ENCODE measurements around the gene MPP4.
"Not testable (repeated sequence)": the region's sequence is repeated elsewhere in the genome, so short reads cannot be mapped to it uniquely, and the experiment has no call there.

MPP4 gene

GRCh38 chr2:201699416-201699815, 972 bp upstream of the MPP4 start:
- Histone ChIP-seq H3K9me3 (ENCODE audit: control insufficient read depth, insufficient read depth, low read length) (no peaks in the 10 kb centered on the region), H3K9ac (ENCODE audit: low read depth, low read length) (no peak overlapping the region), H3K36me3 (ENCODE audit: insufficient read depth, low read length) (peaks cover 5% of the 10 kb centered on the region; the same call in 1 of the 2 replicates), H3K4me1 (ENCODE audit: insufficient read depth, low read length) (peaks cover 21% of the 10 kb centered on the region)

- H3K36me3 ChIP-seq (ENCODE audit: insufficient read depth, low read length): no peaks in the 10 kb centered on the region
- H3K4me1 ChIP-seq (ENCODE audit: insufficient read depth, low read length): peaks cover 21% of the 10 kb centered on the region
- H3K9ac ChIP-seq (ENCODE audit: low read depth, low read length): no peak overlapping the region
- H3K9me3 ChIP-seq (ENCODE audit: control insufficient read depth, insufficient read depth, low read length): no peaks in the 10 kb centered on the region
Observed at GRCh38 chr2:201697899-201698298, 545 bp downstream of the MPP4 start.

- Histone ChIP-seq H3K4me1 (ENCODE audit: insufficient read depth, low read length) (peaks cover 21% of the 10 kb centered on the region), H3K9me3 (ENCODE audit: control insufficient read depth, insufficient read depth, low read length) (no peaks in the 10 kb centered on the region), H3K9ac (ENCODE audit: low read depth, low read length) (no peak overlapping the region), H3K36me3 (ENCODE audit: insufficient read depth, low read length) (no peaks in the 10 kb centered on the region)
Observed at GRCh38 chr2:201696151-201696659, 2.2 kb downstream of the MPP4 start.

- Histone ChIP-seq H3K36me3 (ENCODE audit: insufficient read depth, low read length) (no peaks in the 10 kb centered on the region), H3K4me1 (ENCODE audit: insufficient read depth, low read length) (no peaks in the 10 kb centered on the region), H3K9ac (ENCODE audit: low read depth, low read length) (no peak overlapping the region), H3K9me3 (ENCODE audit: control insufficient read depth, insufficient read depth, low read length) (no peaks in the 10 kb centered on the region)
Observed at GRCh38 chr2:201685156-201685555, 13.3 kb downstream of the MPP4 start.

- no peaks in the 10 kb centered on the region for H3K36me3 ChIP-seq (ENCODE audit: insufficient read depth, low read length)
- H3K9me3 ChIP-seq (ENCODE audit: control insufficient read depth, insufficient read depth, low read length): no peaks in the 10 kb centered on the region
- H3K4me1 ChIP-seq (ENCODE audit: insufficient read depth, low read length): no peaks in the 10 kb centered on the region
- no peak overlapping the region for H3K9ac ChIP-seq (ENCODE audit: low read depth, low read length)
Observed at GRCh38 chr2:201680743-201681142, 17.7 kb downstream of the MPP4 start.

GRCh38 chr2:201678401-201678800, 20.0 kb downstream of the MPP4 start:
- no peaks in the 10 kb centered on the region for H3K9me3 ChIP-seq (ENCODE audit: control insufficient read depth, insufficient read depth, low read length)
- no peaks in the 10 kb centered on the region for H3K36me3 ChIP-seq (ENCODE audit: insufficient read depth, low read length)
- no peaks in the 10 kb centered on the region for H3K4me1 ChIP-seq (ENCODE audit: insufficient read depth, low read length)
- no peak overlapping the region for H3K9ac ChIP-seq (ENCODE audit: low read depth, low read length)

- Histone ChIP-seq H3K36me3 (ENCODE audit: insufficient read depth, low read length) (no peaks in the 10 kb centered on the region), H3K4me1 (ENCODE audit: insufficient read depth, low read length) (no peaks in the 10 kb centered on the region), H3K9ac (ENCODE audit: low read depth, low read length) (no peak overlapping the region), H3K9me3 (ENCODE audit: control insufficient read depth, insufficient read depth, low read length) (no peaks in the 10 kb centered on the region)
Observed at GRCh38 chr2:201675454-201675853, 23.0 kb downstream of the MPP4 start.

GRCh38 chr2:201674794-201675193, 23.6 kb downstream of the MPP4 start:
- H3K4me1 ChIP-seq (ENCODE audit: insufficient read depth, low read length): no peaks in the 10 kb centered on the region
- no peaks in the 10 kb centered on the region for H3K9me3 ChIP-seq (ENCODE audit: control insufficient read depth, insufficient read depth, low read length)
- H3K36me3 ChIP-seq (ENCODE audit: insufficient read depth, low read length): no peaks in the 10 kb centered on the region
- H3K9ac ChIP-seq (ENCODE audit: low read depth, low read length): no peak overlapping the region

- Histone ChIP-seq H3K4me1 (ENCODE audit: insufficient read depth, low read length) (no peaks in the 10 kb centered on the region), H3K9me3 (ENCODE audit: control insufficient read depth, insufficient read depth, low read length) (no peaks in the 10 kb centered on the region), H3K9ac (ENCODE audit: low read depth, low read length) (no peak overlapping the region), H3K36me3 (ENCODE audit: insufficient read depth, low read length) (no peaks in the 10 kb centered on the region)
Observed at GRCh38 chr2:201674298-201674697, 24.1 kb downstream of the MPP4 start.

GRCh38 chr2:201673546-201673945, 24.9 kb downstream of the MPP4 start:
- no peaks in the 10 kb centered on the region for H3K9me3 ChIP-seq (ENCODE audit: control insufficient read depth, insufficient read depth, low read length)
- no peak overlapping the region for H3K9ac ChIP-seq (ENCODE audit: low read depth, low read length)
- no peaks in the 10 kb centered on the region for H3K4me1 ChIP-seq (ENCODE audit: insufficient read depth, low read length)
- H3K36me3 ChIP-seq (ENCODE audit: insufficient read depth, low read length): no peaks in the 10 kb centered on the region

GRCh38 chr2:201671205-201671604, 27.2 kb downstream of the MPP4 start:
- not testable (repeated sequence) for H3K9ac ChIP-seq (ENCODE audit: low read depth, low read length); H3K9me3 ChIP-seq (ENCODE audit: control insufficient read depth, insufficient read depth, low read length); H3K36me3 ChIP-seq (ENCODE audit: insufficient read depth, low read length); H3K4me1 ChIP-seq (ENCODE audit: insufficient read depth, low read length)

GRCh38 chr2:201669865-201670264, 28.6 kb downstream of the MPP4 start:
- H3K4me1 ChIP-seq (ENCODE audit: insufficient read depth, low read length): no peaks in the 10 kb centered on the region
- H3K9ac ChIP-seq (ENCODE audit: low read depth, low read length): no peak overlapping the region
- H3K36me3 ChIP-seq (ENCODE audit: insufficient read depth, low read length): no peaks in the 10 kb centered on the region
- no peaks in the 10 kb centered on the region for H3K9me3 ChIP-seq (ENCODE audit: control insufficient read depth, insufficient read depth, low read length)

- no peaks in the 10 kb centered on the region for H3K36me3 ChIP-seq (ENCODE audit: insufficient read depth, low read length)
Observed at GRCh38 chr2:201668402-201668910, 30.0 kb downstream of the MPP4 start.

GRCh38 chr2:201664334-201664733, 34.1 kb downstream of the MPP4 start:
- Histone ChIP-seq H3K4me1 (ENCODE audit: insufficient read depth, low read length) (peaks cover 3% of the 10 kb centered on the region; the same call in 1 of the 2 replicates), H3K36me3 (ENCODE audit: insufficient read depth, low read length) (no peaks in the 10 kb centered on the region), H3K9ac (ENCODE audit: low read depth, low read length) (no peak overlapping the region), H3K9me3 (ENCODE audit: control insufficient read depth, insufficient read depth, low read length) (no peaks in the 10 kb centered on the region)

More at GRCh38 chr2:201668402-201668910, 30.0 kb downstream of the MPP4 start:
- no peaks in the 10 kb centered on the region for H3K4me1 ChIP-seq (ENCODE audit: insufficient read depth, low read length)
- no peak overlapping the region for H3K9ac ChIP-seq (ENCODE audit: low read depth, low read length)
- no peaks in the 10 kb centered on the region for H3K9me3 ChIP-seq (ENCODE audit: control insufficient read depth, insufficient read depth, low read length)

- H3K36me3 ChIP-seq (ENCODE audit: insufficient read depth, low read length): no peaks in the 10 kb centered on the region
- H3K9ac ChIP-seq (ENCODE audit: low read depth, low read length): no peak overlapping the region
- peaks cover 3% of the 10 kb centered on the region; the same call in 1 of the 2 replicates for H3K4me1 ChIP-seq (ENCODE audit: insufficient read depth, low read length)
- no peaks in the 10 kb centered on the region for H3K9me3 ChIP-seq (ENCODE audit: control insufficient read depth, insufficient read depth, low read length)
Observed at GRCh38 chr2:201661366-201661765, 37.1 kb downstream of the MPP4 start.

Measured in ES-I3 (cell line).